Measurements from ENCODE around the gene DCP1A. TPM values are rescaled to one million over a fixed set of nuclear protein-coding genes. Genes with fewer than 3 reads are reported as not detected.
A peak's percentile ranks its signal among the peaks of the same experiment; 100 is the strongest.
"Not testable (repeated sequence)": the region's sequence is repeated elsewhere in the genome, so short reads cannot be mapped to it uniquely, and the experiment has no call there.

The DCP1A gene
- total RNA-seq, 4 donors from 2014 or later: 20.3 to 23.4 (median 22.5) TPM

DNA sequence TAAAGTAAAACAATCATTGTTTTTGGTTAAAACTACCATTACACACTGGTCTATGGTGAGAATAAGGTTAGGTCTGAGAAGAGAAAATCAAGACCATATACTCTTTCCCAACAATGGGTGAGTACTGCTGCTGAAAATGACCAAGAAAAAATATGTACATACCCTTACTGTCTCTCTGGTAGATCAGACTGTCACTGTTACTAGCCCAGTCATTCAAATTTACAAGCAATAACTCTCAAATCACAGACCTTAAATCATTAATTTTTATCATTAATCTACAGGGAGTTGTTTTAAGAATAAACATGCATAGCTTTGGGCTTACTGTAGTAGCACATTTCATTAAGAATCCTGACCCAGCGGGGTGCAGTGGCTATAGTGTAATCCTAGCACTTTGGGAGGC lies 17.4 kb downstream of the DCP1A start:
- Histone ChIP-seq H3K9me3 (no peaks in the 10 kb centered on the region), H3K4me3 (no peak overlapping the region), H3K4me1 (peaks cover 0 to 42% (median 3%) of the 10 kb centered on the region in 4 donors), H3K27me3 (no peaks in the 10 kb centered on the region), H3K27ac (peak overlapping the region in 2 of 4 donors; percentile 15 to 70), H3K36me3 (peaks cover 0 to 54% (median 0%) of the 10 kb centered on the region in 3 donors)
- 85 to 100% methylated on average over 1 of the region's 1 CpG for WGBS, 2 donors
- DNase-seq (ENCODE audit: low spot score in 2 of 2): no peak
- TF ChIP-seq, protein P1, sequence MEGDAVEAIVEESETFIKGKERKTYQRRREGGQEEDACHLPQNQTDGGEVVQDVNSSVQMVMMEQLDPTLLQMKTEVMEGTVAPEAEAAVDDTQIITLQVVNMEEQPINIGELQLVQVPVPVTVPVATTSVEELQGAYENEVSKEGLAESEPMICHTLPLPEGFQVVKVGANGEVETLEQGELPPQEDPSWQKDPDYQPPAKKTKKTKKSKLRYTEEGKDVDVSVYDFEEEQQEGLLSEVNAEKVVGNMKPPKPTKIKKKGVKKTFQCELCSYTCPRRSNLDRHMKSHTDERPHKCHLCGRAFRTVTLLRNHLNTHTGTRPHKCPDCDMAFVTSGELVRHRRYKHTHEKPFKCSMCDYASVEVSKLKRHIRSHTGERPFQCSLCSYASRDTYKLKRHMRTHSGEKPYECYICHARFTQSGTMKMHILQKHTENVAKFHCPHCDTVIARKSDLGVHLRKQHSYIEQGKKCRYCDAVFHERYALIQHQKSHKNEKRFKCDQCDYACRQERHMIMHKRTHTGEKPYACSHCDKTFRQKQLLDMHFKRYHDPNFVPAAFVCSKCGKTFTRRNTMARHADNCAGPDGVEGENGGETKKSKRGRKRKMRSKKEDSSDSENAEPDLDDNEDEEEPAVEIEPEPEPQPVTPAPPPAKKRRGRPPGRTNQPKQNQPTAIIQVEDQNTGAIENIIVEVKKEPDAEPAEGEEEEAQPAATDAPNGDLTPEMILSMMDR (IDR thresholded peaks at IDR 0.05): no peak
- no peak for TF ChIP-seq POLR2A (IDR thresholded peaks at IDR 0.05)
- TF ChIP-seq EP300 (IDR thresholded peaks at IDR 0.05): no peak

DNA sequence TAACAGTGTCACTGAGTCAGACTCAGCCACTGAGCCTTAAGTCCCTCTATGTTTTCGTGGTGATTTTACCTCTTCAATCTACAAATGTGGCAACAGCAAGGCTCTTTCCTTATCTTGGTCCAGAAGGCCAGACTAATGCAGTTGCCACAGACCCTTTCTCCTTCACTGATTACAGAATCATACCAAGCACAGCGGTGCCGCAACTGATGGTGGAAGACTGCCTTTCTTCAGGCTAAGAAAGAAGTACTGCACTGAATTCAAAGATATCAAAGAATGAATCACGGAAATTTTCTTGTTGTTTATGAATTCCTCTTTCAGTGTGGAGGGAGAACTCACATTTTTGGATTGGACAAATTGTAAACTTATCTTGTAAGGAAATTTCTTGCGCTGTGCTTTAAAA lies 18.6 kb downstream of the DCP1A start:
- TF ChIP-seq EP300 (IDR thresholded peaks at IDR 0.05) (no peak), POLR2A (IDR thresholded peaks at IDR 0.05) (no peak)
- TF ChIP-seq, protein P1 (IDR thresholded peaks at IDR 0.05): no peak
- Histone ChIP-seq H3K4me1 (peaks cover 0 to 52% (median 8%) of the 10 kb centered on the region in 4 donors), H3K27ac (peak overlapping the region in 2 of 4 donors; percentile 15 to 70), H3K36me3 (peaks cover 0 to 48% (median 0%) of the 10 kb centered on the region in 3 donors), H3K27me3 (no peaks in the 10 kb centered on the region), H3K4me3 (no peak overlapping the region), H3K9me3 (no peaks in the 10 kb centered on the region)
- 59 to 62% methylated on average over 5 of the region's 5 CpGs for WGBS, 2 donors
- no peak for DNase-seq (ENCODE audit: low spot score in 2 of 2)

DNA sequence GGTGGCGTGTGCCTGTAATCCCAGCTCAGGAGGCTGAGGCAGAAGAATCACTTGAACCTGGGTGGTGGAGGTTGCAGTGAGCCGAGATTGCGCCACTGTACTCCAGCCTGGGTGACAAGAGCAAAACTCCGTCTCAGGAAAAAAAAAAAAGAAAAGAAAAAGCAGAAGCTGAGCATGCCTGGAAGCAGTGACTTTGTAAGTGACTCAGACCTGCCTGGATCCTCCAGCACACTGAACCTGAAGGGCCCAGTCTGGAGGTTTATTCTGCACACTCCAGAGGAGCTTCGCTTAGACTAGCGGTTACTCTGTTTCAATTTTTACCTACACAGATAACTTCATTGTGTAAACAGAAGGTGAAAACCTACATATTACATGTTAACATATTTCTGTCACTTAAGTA lies 19.4 kb downstream of the DCP1A start:
- DNase-seq (ENCODE audit: low spot score in 2 of 2); H3K4me3 ChIP-seq; H3K27me3 ChIP-seq; H3K9me3 ChIP-seq: not testable (repeated sequence)
- 71 to 83% methylated on average over 6 of the region's 6 CpGs for WGBS, 2 donors
- H3K27ac ChIP-seq: peak overlapping the region in 1 of 4 donors; percentile 70
- peaks cover 0 to 52% (median 8%) of the 10 kb centered on the region in 4 donors for H3K4me1 ChIP-seq
- peaks cover 0 to 40% (median 0%) of the 10 kb centered on the region in 3 donors for H3K36me3 ChIP-seq

DNA sequence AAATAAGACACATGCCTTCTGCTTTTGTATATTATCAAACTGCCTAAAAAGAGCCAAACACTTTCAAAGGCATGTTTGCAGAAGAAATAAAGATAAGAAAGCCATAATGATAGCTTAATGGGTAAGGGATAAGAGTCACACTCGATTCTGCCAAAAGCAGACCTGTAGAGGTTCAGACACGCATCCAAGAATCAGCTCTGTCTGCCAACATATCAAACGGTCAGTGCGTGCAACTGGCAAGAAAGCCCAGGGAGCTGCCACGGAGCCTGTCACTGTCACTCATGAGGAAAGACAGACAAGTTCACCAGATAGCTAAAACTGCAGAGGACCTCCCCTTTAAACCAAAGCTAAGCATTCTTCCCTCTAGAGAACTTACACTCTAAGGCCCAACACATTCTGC lies 23.2 kb downstream of the DCP1A start:
- TF ChIP-seq, protein P1 (IDR thresholded peaks at IDR 0.05): no peak
- TF ChIP-seq EP300 (IDR thresholded peaks at IDR 0.05) (no peak), POLR2A (IDR thresholded peaks at IDR 0.05) (no peak)
- no peak overlapping the region for H3K4me3 ChIP-seq
- H3K27ac ChIP-seq: no peak overlapping the region
- 39 to 71% methylated on average over 5 of the region's 5 CpGs for WGBS, 2 donors
- peaks cover 0 to 22% (median 0%) of the 10 kb centered on the region in 3 donors for H3K36me3 ChIP-seq
- H3K9me3 ChIP-seq: no peaks in the 10 kb centered on the region
- peaks cover 0 to 52% (median 10%) of the 10 kb centered on the region in 4 donors for H3K4me1 ChIP-seq
- no peaks in the 10 kb centered on the region for H3K27me3 ChIP-seq
- no peak for DNase-seq (ENCODE audit: low spot score in 2 of 2)

DNA sequence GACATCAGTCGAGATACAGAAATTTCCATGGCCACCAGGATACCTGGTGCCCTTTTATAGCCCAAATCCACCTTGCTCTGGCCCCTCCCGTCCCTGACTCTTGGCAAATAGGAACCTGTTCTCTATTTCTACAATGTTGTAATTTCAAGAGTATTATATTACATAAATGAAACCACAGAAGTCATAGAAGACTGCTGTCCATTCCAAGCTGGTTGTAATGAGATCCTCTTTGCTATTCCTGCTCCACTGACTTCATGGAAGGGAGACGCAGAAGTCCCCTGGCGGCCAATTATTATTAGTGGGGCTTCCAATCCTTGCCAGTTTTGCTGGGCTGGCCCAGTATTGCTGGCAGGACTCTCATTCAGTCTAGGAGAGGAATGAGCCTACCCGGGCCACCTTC lies 26.6 kb downstream of the DCP1A start:
- Histone ChIP-seq H3K36me3 (peaks cover 0 to 17% (median 0%) of the 10 kb centered on the region in 3 donors), H3K4me3 (no peak overlapping the region), H3K9me3 (no peaks in the 10 kb centered on the region), H3K4me1 (peaks cover 0 to 64% (median 14%) of the 10 kb centered on the region in 4 donors), H3K27me3 (no peaks in the 10 kb centered on the region), H3K27ac (peak overlapping the region in 2 of 4 donors; percentile 47 to 57)
- WGBS, 2 donors: 83 to 84% methylated on average over 5 of the region's 5 CpGs
- TF ChIP-seq, protein P1 (IDR thresholded peaks at IDR 0.05): no peak
- TF ChIP-seq EP300 (IDR thresholded peaks at IDR 0.05) (no peak), POLR2A (IDR thresholded peaks at IDR 0.05) (no peak)
- no peak for DNase-seq (ENCODE audit: low spot score in 2 of 2)

Data from tibial nerve (tissue), 4 donors.